ENCODE results near the gene BICDL2. TPM values are rescaled to one million over a fixed set of nuclear protein-coding genes. Genes with fewer than 3 reads are reported as not detected.

BICDL2 gene
- total and polyA plus RNA-seq, 2 of the 8 experiments (the other 6 are each of a cell fraction or from before 2014, with no cell fraction given): 7.3 to 15.9 TPM

GRCh38 chr16:3084491-3084890, 47.7 kb upstream of the BICDL2 start:
- DNase-seq (ENCODE audit: low read depth in 1 of 2, low spot score in 2 of 2): no peak
- no peak overlapping the region for H3K56ac ChIP-seq (replicated peaks; ENCODE audit: insufficient read length, low read depth, low read length)
- no peak overlapping the region for H3K27ac ChIP-seq (ENCODE audit: low read depth, low read length)
- H2BK15ac ChIP-seq (ENCODE audit: low read length): no peak overlapping the region
- H2BK20ac ChIP-seq (ENCODE audit: low read length): no peak overlapping the region
- H3K9ac ChIP-seq (replicated peaks in 1 of 4; ENCODE audit: extremely low read depth in 1 of 4, low read depth in 3 of 4, low read length in 3 of 4): no peak overlapping the region
- no peak overlapping the region for H4K8ac ChIP-seq (ENCODE audit: extremely low read depth, insufficient read depth, low read length)
- TF ChIP-seq CBX5 (IDR thresholded peaks at IDR 0.05; ENCODE audit: low read depth, low read length): no peak
- TF ChIP-seq SP2 (IDR thresholded peaks at IDR 0.05; ENCODE audit: low read length): no peak
- TF ChIP-seq NANOG (IDR thresholded peaks at IDR 0.05; ENCODE audit: insufficient read depth, low read depth, low read length, poor library complexity, severe bottlenecking): no peak
- TF ChIP-seq ASH2L (IDR thresholded peaks at IDR 0.05; ENCODE audit: low read length): no peak
- no peak for TF ChIP-seq TBP (IDR thresholded peaks at IDR 0.05; ENCODE audit: low read depth, low read length)
- TF ChIP-seq EGR1 (IDR thresholded peaks at IDR 0.05; ENCODE audit: borderline replicate concordance, low read depth, low read length): no peak
- no peak for TF ChIP-seq SP1 (IDR thresholded peaks at IDR 0.05; ENCODE audit: low read depth, low read length)
- no peak for TF ChIP-seq KDM1A (IDR thresholded peaks at IDR 0.05; ENCODE audit: borderline replicate concordance, low read length)
- no peak for TF ChIP-seq ATF2 (IDR thresholded peaks at IDR 0.05; ENCODE audit: low read length)
- TF ChIP-seq NRF1 (IDR thresholded peaks at IDR 0.05; ENCODE audit: low read depth, low read length): no peak
- no peak for TF ChIP-seq CHD2 (IDR thresholded peaks at IDR 0.05; ENCODE audit: low read length)
- no peak for TF ChIP-seq CEBPB (IDR thresholded peaks at IDR 0.05; ENCODE audit: low read depth, low read length)
- H2AFZ ChIP-seq (ENCODE audit: low read length): no peak overlapping the region
- H2BK12ac ChIP-seq (ENCODE audit: low read depth, low read length): no peak overlapping the region
- no peak overlapping the region for H2BK120ac ChIP-seq (replicated peaks; ENCODE audit: low read depth, low read length)
- peaks cover 10 to 12% of the 10 kb centered on the region in 2 experiments for H4K20me1 ChIP-seq (replicated peaks in 1 of 2; ENCODE audit: control insufficient read depth in 1 of 2, insufficient read depth in 2 of 2, low read length in 2 of 2)
- no peak overlapping the region for H3K4me3 ChIP-seq (ENCODE audit: extremely low read depth in 1 of 4, insufficient read depth in 2 of 4, low read depth in 3 of 4, low read length in 4 of 4)
- H3K36me3 ChIP-seq (ENCODE audit: control insufficient read depth in 2 of 4, insufficient read depth in 4 of 4, low read length in 3 of 4): peaks cover 7 to 18% (median 11%) of the 10 kb centered on the region in 4 experiments; a peak in 7 of 8 replicates
- no peak overlapping the region for H2AK5ac ChIP-seq (ENCODE audit: low read depth, low read length)
- H3K23me2 ChIP-seq (ENCODE audit: low read depth, low read length): no peaks in the 10 kb centered on the region
- peaks cover 3% of the 10 kb centered on the region for H3K79me1 ChIP-seq (ENCODE audit: low read depth, low read length)
- no peak overlapping the region for H4K91ac ChIP-seq (replicated peaks; ENCODE audit: insufficient read length, low read length)
- no peak overlapping the region for H3K18ac ChIP-seq (ENCODE audit: extremely low read depth, low read length)
- no peaks in the 10 kb centered on the region for H3K27me3 ChIP-seq (replicated peaks in 1 of 4; ENCODE audit: control insufficient read depth in 3 of 4, extremely low read depth in 1 of 4, insufficient read depth in 3 of 4, low read length in 3 of 4)
- H3K14ac ChIP-seq (ENCODE audit: insufficient read length): no peak overlapping the region
- POLR2A ChIA-PET (ENCODE audit: partially characterized antibody): interaction anchor here (1.0 to 1.1 kb wide), 3 partner anchors 9 to 37 kb away, joined by 3 to 5 read pairs (median 4); no protein-coding TSS in a partner anchor
- peaks cover 0 to 6% (median 5%) of the 10 kb centered on the region in 4 experiments; a peak in 6 of 7 replicates for H3K4me1 ChIP-seq (replicated peaks in 1 of 4; ENCODE audit: control insufficient read depth in 3 of 4, insufficient read depth in 4 of 4, low read length in 3 of 4)
- H4K5ac ChIP-seq (ENCODE audit: insufficient read length, low read depth, low read length): no peak overlapping the region
- no peaks in the 10 kb centered on the region; a peak in 1 of 4 replicates for H3K79me2 ChIP-seq (ENCODE audit: control insufficient read depth in 1 of 2, insufficient read depth in 2 of 2, low read length in 2 of 2)
- CTCF ChIA-PET (ENCODE audit: partially characterized antibody): interaction anchor here (1.9 to 2.8 kb wide), 2 partner anchors 26 to 54 kb away, joined by 5 to 16 read pairs; no protein-coding TSS in a partner anchor
- no peak overlapping the region for H3K4me2 ChIP-seq (ENCODE audit: insufficient read depth in 1 of 2, low read depth in 2 of 2, low read length in 2 of 2)
- no peak overlapping the region for H3K23ac ChIP-seq (ENCODE audit: insufficient read length)
- H3K9me3 ChIP-seq (ENCODE audit: insufficient read depth in 2 of 2, low read depth in 1 of 2, low read length in 1 of 2): no peaks in the 10 kb centered on the region
- no peak overlapping the region for H3K4ac ChIP-seq (replicated peaks; ENCODE audit: insufficient read length, low read depth, low read length)
- WGBS, 2 experiments (ENCODE audit: extremely low coverage in 1 of 2, insufficient coverage in 1 of 2, insufficient read length in 1 of 2, insufficient replicate concordance in 2 of 2, low coverage in 1 of 2, low lambda C conversion rate in 2 of 2, missing lambda C conversion rate in 1 of 2): 80% methylated on average over 1 of the region's 1 CpG; no CpG with 5 or more reads in 1 of the 2 experiments
- FAIRE-seq: no peak
- no peak overlapping the region for H2BK5ac ChIP-seq (ENCODE audit: low read depth, low read length)

Data from H1 (cell line).